HepG2 (cell line): Measurements from ENCODE around the gene THRB. TPM values are rescaled to one million over a fixed set of nuclear protein-coding genes. Genes with fewer than 3 reads are reported as not detected.

Experiments
- AGO2 ChIP-seq: fragments of 200-400 bp; formaldehyde crosslinking; optimal IDR thresholded peaks from 2 replicates; pipeline ENCODE3; 2017; ENCODE audit warnings: mild to moderate bottlenecking, low read depth, low read length, moderate library complexity
- CCAR2 ChIP-seq: fragments of 200-400 bp; formaldehyde crosslinking; optimal IDR thresholded peaks from 2 replicates; pipeline ENCODE3; 2018; ENCODE audit warnings: low read depth, mild to moderate bottlenecking, low read length, moderate library complexity
- EED ChIP-seq: sonication (generic); formaldehyde crosslinking; IDR thresholded peaks from 2 replicates; pipeline ENCODE4 v1.5.0; 2020; ENCODE audit warnings: mild to moderate bottlenecking, missing genetic modification reagents
- ETV5 ChIP-seq: IDR thresholded peaks from 2 replicates; pipeline ENCODE4 v1.6.1; 2018; ENCODE audit warnings: missing biosample characterization, missing genetic modification reagents, inconsistent platforms, borderline replicate concordance
- FOXA3 ChIP-seq: IDR thresholded peaks from 2 replicates; pipeline ENCODE4 v1.6.1; 2016; ENCODE audit warnings: missing genetic modification reagents, missing compliant biosample characterization
- FOXK2 ChIP-seq: fragments of 450-650 bp; IDR thresholded peaks from 2 replicates; pipeline ENCODE4 v1.6.1; 2016
- FOXO1 ChIP-seq: sonication (generic); formaldehyde crosslinking; IDR thresholded peaks from 2 replicates; pipeline ENCODE4 v1.4.0; 2020; ENCODE audit warnings: missing genetic modification reagents
- GMEB1 ChIP-seq: sonication (generic); formaldehyde crosslinking; IDR thresholded peaks from 2 replicates; pipeline ENCODE4 v1.5.1; 2020; ENCODE audit warnings: missing genetic modification reagents, mild to moderate bottlenecking, borderline replicate concordance
- HNRNPL ChIP-seq: fragments of 200-400 bp; formaldehyde crosslinking; IDR thresholded peaks from 2 replicates; pipeline ENCODE4 v1.6.1; 2017; ENCODE audit warnings: mild to moderate bottlenecking, low read depth, low read length
- ISX ChIP-seq: sonication (generic); formaldehyde crosslinking; conservative IDR thresholded peaks from 2 replicates; pipeline ENCODE4 v1.5.0; 2020; ENCODE audit warnings: missing genetic modification reagents
- NCOA1 ChIP-seq: sonication (generic); formaldehyde crosslinking; IDR thresholded peaks from 2 replicates; pipeline ENCODE4 v1.9.0; 2021; ENCODE audit warnings: missing genetic modification reagents
- NFATC3 ChIP-seq: sonication (generic); formaldehyde crosslinking; IDR thresholded peaks from 2 replicates; pipeline ENCODE4 v1.5.1; 2020; ENCODE audit warnings: mild to moderate bottlenecking, missing genetic modification reagents
- NFIB ChIP-seq: sonication (generic); formaldehyde crosslinking; IDR thresholded peaks from 2 replicates; pipeline ENCODE4 v1.9.0; 2021; ENCODE audit warnings: missing genetic modification reagents, mild to moderate bottlenecking, borderline replicate concordance
- PAWR ChIP-seq: sonication (generic); formaldehyde crosslinking; IDR thresholded peaks from 2 replicates; pipeline ENCODE4 v1.4.0; 2020; ENCODE audit warnings: missing genetic modification reagents, mild to moderate bottlenecking, borderline replicate concordance
- PBX2 ChIP-seq: IDR thresholded peaks from 2 replicates; pipeline ENCODE4 v1.6.1; 2016; ENCODE audit warnings: control low read depth
- REL ChIP-seq: sonication (generic); formaldehyde crosslinking; conservative IDR thresholded peaks from 2 replicates; pipeline ENCODE4 v1.8.0; 2022; ENCODE audit warnings: mild to moderate bottlenecking, missing genetic modification reagents, moderate library complexity
- REPIN1 ChIP-seq: sonication (generic); formaldehyde crosslinking; IDR thresholded peaks from 2 replicates; pipeline ENCODE4 v1.8.0; 2022; ENCODE audit warnings: missing genetic modification reagents, low read depth, mild to moderate bottlenecking, borderline replicate concordance
- SIN3B ChIP-seq: fragments of 150-350 bp; IDR thresholded peaks from 2 replicates; pipeline ENCODE4 v1.6.1; 2014; ENCODE audit warnings: low read length
- SSRP1 ChIP-seq: IDR thresholded peaks from 2 replicates; pipeline ENCODE4 v1.6.1; 2016; ENCODE audit warnings: control low read depth
- TP53 ChIP-seq: sonication (generic); formaldehyde crosslinking; conservative IDR thresholded peaks from 2 replicates; pipeline ENCODE4 v1.4.0; 2020; ENCODE audit warnings: missing genetic modification reagents
- ZFP41 ChIP-seq: sonication (generic); formaldehyde crosslinking; IDR thresholded peaks from 2 replicates; pipeline ENCODE4 v1.4.0; 2020; ENCODE audit warnings: mild to moderate bottlenecking, missing genetic modification reagents, borderline replicate concordance
- ZMYM3 ChIP-seq: sonication (generic); formaldehyde crosslinking; IDR thresholded peaks from 2 replicates; pipeline ENCODE4 v1.5.1; 2020; ENCODE audit warnings: mild to moderate bottlenecking, missing genetic modification reagents
- ZNF264 ChIP-seq: sonication (generic); formaldehyde crosslinking; IDR thresholded peaks from 2 replicates; pipeline ENCODE4 v1.4.0; 2020; ENCODE audit warnings: missing genetic modification reagents
- ZNF34 ChIP-seq: sonication (generic); formaldehyde crosslinking; IDR thresholded peaks from 2 replicates; pipeline ENCODE4 v1.4.0; 2020; ENCODE audit warnings: mild to moderate bottlenecking, missing genetic modification reagents, borderline replicate concordance
- ZNF580 ChIP-seq: IDR thresholded peaks from 2 replicates; pipeline ENCODE4 v1.6.1; 2016; ENCODE audit warnings: low read depth, borderline replicate concordance
- ZNF619 ChIP-seq: sonication (generic); formaldehyde crosslinking; IDR thresholded peaks from 2 replicates; pipeline ENCODE4 v1.4.0; 2020; ENCODE audit warnings: mild to moderate bottlenecking, missing genetic modification reagents
- ZNF772 ChIP-seq: sonication (generic); formaldehyde crosslinking; IDR thresholded peaks from 2 replicates; pipeline ENCODE4 v1.5.0; 2020; ENCODE audit warnings: mild to moderate bottlenecking, missing genetic modification reagents
- ZSCAN29 ChIP-seq: sonication (generic); formaldehyde crosslinking; conservative IDR thresholded peaks from 2 replicates; pipeline ENCODE4 v1.4.0; 2020; ENCODE audit warnings: mild to moderate bottlenecking, missing genetic modification reagents
- polyA plus RNA-seq, 8 experiments: library from polyadenylated mRNA; depleted of rRNA in 3 of 8; stranded (reverse) in 7 of 8; unstranded in 1 of 8; fragments of >200 nt; fragmentation: Illumina TruSeq in 4 of 8; extraction: Trizol in 4 of 8; gene quantifications; 2 replicates each; pipeline versions ENCODE4 v1.2.1 to v1.2.3, GENCODE V29; 2011 to 2016; ENCODE audit warnings: low read depth in 4 of 8, missing spikeins in 1 of 8, mixed read lengths in 1 of 8; ENCODE audit not compliant: insufficient read depth in 1 of 8
- total RNA-seq, 5 experiments: library from RNA; depleted of rRNA; stranded (reverse); fragments of >200 nt; fragmentation: Illumina TruSeq; extraction: Trizol; gene quantifications; 2 replicates each; pipeline ENCODE4 v1.2.3, GENCODE V29; 2016; ENCODE audit warnings: low read depth in 1 of 5
- TF ChIP-seq, protein P1 (sequence below): sonication (generic); formaldehyde crosslinking; IDR thresholded peaks from 2 replicates; pipeline ENCODE4 v1.5.0; 2020; ENCODE audit warnings: mild to moderate bottlenecking, missing genetic modification reagents

Gene THRB
- total and polyA plus RNA-seq, 2 of the 13 experiments (the other 11 are each of a cell fraction or from before 2014, with no cell fraction given), result 4.7 to 22.7 TPM

DNA sequence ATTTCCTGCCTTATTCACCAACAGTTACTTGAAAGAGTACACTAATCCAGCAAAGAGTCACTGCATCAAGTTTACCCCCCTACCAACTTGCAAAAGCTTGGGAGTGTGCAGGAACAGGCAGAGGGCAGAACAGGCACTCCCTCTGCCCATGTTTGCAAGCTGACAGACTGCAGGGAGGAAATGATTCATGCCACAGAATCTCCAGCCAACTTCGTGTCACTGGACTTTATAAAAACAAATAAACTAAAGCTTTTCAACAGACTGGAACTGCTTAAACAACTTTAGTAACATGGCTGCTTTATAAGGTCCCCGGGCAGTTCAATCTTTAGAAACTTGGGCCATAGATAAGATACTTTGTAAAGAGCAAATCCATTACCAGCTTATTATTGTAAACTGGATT is 129.5 kb downstream of the THRB start (continued):
- peak; percentile 94 for TF ChIP-seq ETV5
- no peak for TF ChIP-seq EED (CRISPR knock-in tag)
- TF ChIP-seq FOXO1 (CRISPR knock-in tag), result peak; percentile 51; the same call in 1 of the 2 replicates
- no peak for TF ChIP-seq NFATC3 (CRISPR knock-in tag)
- TF ChIP-seq REPIN1, result no peak
- peak; percentile 79 for TF ChIP-seq FOXA3 (CRISPR knock-in tag)
- no peak for TF ChIP-seq ISX (CRISPR knock-in tag)
- no peak for TF ChIP-seq AGO2
- TF ChIP-seq CCAR2, result no peak
- no peak for TF ChIP-seq ZSCAN29
- TF ChIP-seq REL, result no peak
- TF ChIP-seq ZMYM3 (CRISPR knock-in tag), result peak; percentile 62; the same call in 1 of the 2 replicates
- TF ChIP-seq ZNF34, result no peak
- no peak for TF ChIP-seq SSRP1 (CRISPR knock-in tag)
- TF ChIP-seq NFIB (CRISPR knock-in tag), result no peak
- TF ChIP-seq ZNF580 (CRISPR knock-in tag), result no peak
- no peak for TF ChIP-seq ZNF772 (CRISPR knock-in tag)
- no peak for TF ChIP-seq ZNF619 (CRISPR knock-in tag)
- TF ChIP-seq ZNF264 (CRISPR knock-in tag), result peak; percentile 99
- no peak for TF ChIP-seq PAWR (CRISPR knock-in tag)
- no peak for TF ChIP-seq NCOA1
- no peak for TF ChIP-seq PBX2
- no peak for TF ChIP-seq ZFP41 (CRISPR knock-in tag)
- TF ChIP-seq FOXK2, result no peak
- no peak for TF ChIP-seq HNRNPL
- TF ChIP-seq GMEB1 (CRISPR knock-in tag), result no peak
- no peak for TF ChIP-seq TP53
- TF ChIP-seq, protein P1, sequence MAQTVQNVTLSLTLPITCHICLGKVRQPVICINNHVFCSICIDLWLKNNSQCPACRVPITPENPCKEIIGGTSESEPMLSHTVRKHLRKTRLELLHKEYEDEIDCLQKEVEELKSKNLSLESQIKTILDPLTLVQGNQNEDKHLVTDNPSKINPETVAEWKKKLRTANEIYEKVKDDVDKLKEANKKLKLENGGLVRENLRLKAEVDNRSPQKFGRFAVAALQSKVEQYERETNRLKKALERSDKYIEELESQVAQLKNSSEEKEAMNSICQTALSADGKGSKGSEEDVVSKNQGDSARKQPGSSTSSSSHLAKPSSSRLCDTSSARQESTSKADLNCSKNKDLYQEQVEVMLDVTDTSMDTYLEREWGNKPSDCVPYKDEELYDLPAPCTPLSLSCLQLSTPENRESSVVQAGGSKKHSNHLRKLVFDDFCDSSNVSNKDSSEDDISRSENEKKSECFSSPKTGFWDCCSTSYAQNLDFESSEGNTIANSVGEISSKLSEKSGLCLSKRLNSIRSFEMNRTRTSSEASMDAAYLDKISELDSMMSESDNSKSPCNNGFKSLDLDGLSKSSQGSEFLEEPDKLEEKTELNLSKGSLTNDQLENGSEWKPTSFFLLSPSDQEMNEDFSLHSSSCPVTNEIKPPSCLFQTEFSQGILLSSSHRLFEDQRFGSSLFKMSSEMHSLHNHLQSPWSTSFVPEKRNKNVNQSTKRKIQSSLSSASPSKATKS (CRISPR knock-in tag), result no peak
- no peak for TF ChIP-seq SIN3B
